ENCODE measurements around the gene MYO18B.

MYO18B gene

GRCh38 chr22:25749420-25750169 lies 7.6 kb downstream of the MYO18B start:
- DNase-seq = no peak

GRCh38 chr22:25750569-25751173 lies 8.7 kb downstream of the MYO18B start:
- DNase-seq = no peak

- DNase-seq = no peak
Measured at GRCh38 chr22:25751174-25751581, 9.2 kb downstream of the MYO18B start.

- DNase-seq = no peak
Measured at GRCh38 chr22:25752615-25753214, 10.7 kb downstream of the MYO18B start.

GRCh38 chr22:25753252-25753651 lies 11.3 kb downstream of the MYO18B start:
- DNase-seq = no peak

- peak; percentile 74 for DNase-seq
Measured at GRCh38 chr22:25754527-25755202, 12.7 kb downstream of the MYO18B start.

GRCh38 chr22:25757686-25758085 lies 15.7 kb downstream of the MYO18B start:
- no peak for DNase-seq

GRCh38 chr22:25758316-25758715 lies 16.3 kb downstream of the MYO18B start:
- no peak for DNase-seq

GRCh38 chr22:25759825-25760231 lies 17.8 kb downstream of the MYO18B start:
- DNase-seq = no peak

GRCh38 chr22:25760294-25760693 lies 18.3 kb downstream of the MYO18B start:
- no peak for DNase-seq

GRCh38 chr22:25760848-25761595 lies 19.0 kb downstream of the MYO18B start:
- no peak for DNase-seq

- DNase-seq = no peak
Measured at GRCh38 chr22:25762147-25762546, 20.2 kb downstream of the MYO18B start.

GRCh38 chr22:25763239-25763777 lies 21.3 kb downstream of the MYO18B start:
- DNase-seq = no peak

- DNase-seq = no peak
Measured at GRCh38 chr22:25764270-25765015, 22.5 kb downstream of the MYO18B start.

GRCh38 chr22:25765016-25765367 lies 23.0 kb downstream of the MYO18B start:
- no peak for DNase-seq

- no peak for DNase-seq
Measured at GRCh38 chr22:25765801-25766200, 23.8 kb downstream of the MYO18B start.

- DNase-seq = no peak
Measured at GRCh38 chr22:25766418-25766817, 24.4 kb downstream of the MYO18B start.

- no peak for DNase-seq
Measured at GRCh38 chr22:25770333-25770732, 28.3 kb downstream of the MYO18B start.

- DNase-seq = no peak
Measured at GRCh38 chr22:25772288-25772687, 30.3 kb downstream of the MYO18B start.

GRCh38 chr22:25774575-25775026 lies 32.6 kb downstream of the MYO18B start:
- DNase-seq = no peak

- DNase-seq = no peak
Measured at GRCh38 chr22:25775531-25775930, 33.5 kb downstream of the MYO18B start.

GRCh38 chr22:25777411-25777810 lies 35.4 kb downstream of the MYO18B start:
- DNase-seq = no peak
